GM19099 (cell line): Measurements from ENCODE around the gene PTPRG.

ENCODE experiments used
- POLR2A ChIP-seq: IDR thresholded peaks from 3 replicates; pipeline ENCODE4 v1.6.1; 2011; ENCODE audit warnings: low read depth; ENCODE audit not compliant: insufficient read length; ENCODE audit errors: extremely low read depth

Gene PTPRG

DNA sequence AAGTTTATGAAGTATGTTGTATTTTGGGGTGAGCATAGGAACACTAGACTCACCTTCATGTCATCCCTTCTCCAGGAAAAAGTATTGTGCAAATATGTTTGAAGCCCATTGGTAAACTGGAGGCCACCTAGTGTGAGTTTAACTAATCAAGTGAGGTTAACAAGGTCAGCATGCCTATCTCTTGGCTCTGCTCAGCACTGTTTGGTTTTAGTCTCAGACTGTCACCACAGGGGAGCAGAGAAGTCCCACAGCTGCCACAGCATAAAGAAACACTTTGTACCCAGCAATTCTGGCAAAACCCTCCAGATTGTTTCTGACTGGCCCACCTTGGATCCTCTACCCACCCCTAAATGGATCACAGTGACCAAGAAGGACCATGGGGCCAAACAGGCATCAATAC is 659.2 kb downstream of the PTPRG start:
- no peak for TF ChIP-seq POLR2A

DNA sequence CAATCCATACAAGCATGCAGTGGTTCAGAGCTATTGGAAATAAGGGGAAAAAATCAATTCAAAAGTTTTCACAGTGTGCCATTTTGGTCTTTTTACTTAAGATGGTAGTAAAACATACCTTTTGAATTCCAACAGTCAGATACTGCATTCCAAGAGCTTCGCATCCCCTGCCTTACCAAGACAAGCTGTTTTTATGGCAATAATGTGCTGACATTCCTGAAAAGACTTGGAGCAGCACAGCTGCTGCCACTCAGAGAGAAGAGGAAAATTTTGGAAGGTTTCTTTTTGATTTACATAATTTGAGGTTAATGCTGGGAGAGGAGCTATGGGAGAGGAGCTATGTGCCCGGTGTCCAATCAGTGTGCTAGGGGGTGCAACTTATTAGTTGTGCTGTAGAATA is 663.7 kb downstream of the PTPRG start:
- no peak for TF ChIP-seq POLR2A

DNA sequence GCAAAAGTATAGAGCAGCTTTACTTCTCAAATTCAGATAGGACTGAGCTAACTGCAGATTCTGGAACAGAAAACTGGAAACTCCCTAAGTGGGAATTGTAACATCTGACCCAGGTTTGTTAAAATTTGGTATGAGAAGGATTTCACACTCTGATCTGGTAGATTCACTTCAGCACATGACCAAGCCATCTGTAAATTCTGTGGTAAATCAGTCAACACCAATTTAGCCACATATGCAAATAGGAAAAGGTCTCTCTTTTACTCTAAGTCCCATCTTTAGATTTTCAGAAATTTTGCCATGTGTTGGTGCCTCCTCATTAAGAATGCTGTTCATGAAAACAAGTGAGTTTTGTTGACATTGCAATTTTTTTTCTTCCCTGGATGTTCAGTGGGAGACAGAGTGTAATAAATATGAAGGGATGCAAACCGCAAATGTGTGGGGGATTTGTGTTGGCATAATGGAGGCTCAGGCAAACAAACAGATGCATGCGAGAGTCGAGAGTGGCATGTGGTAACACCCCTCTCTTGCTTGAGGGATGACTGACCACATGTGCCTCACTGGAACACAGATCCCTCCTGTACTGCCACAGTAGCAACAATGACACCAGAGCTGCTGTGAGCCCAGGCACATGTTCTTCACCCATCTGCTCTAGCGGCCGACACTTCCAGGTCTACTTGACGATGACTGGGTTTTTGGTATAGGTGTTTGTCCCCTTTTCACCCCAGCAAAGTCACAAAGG is 665.4 kb downstream of the PTPRG start:
- no peak for TF ChIP-seq POLR2A

DNA sequence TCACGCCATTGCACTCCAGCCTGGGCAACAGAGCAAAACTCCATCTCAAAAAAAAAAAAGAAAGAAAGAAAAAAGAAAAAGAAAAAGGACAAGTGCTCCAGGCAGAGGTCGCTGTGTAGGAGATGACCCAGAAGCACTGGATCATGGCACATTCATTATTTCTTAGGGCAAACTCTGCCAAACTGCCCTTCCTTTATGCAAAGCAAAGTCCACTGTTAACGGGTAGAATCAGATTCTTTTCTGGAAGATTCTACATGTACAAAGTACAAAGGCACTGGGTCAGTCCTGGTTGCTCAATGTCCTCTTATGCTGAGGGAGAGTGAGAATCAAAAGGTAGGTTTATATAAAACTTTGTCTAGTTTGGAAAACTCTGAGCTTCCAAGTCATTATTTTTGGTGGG is 667.1 kb downstream of the PTPRG start:
- no peak for TF ChIP-seq POLR2A

DNA sequence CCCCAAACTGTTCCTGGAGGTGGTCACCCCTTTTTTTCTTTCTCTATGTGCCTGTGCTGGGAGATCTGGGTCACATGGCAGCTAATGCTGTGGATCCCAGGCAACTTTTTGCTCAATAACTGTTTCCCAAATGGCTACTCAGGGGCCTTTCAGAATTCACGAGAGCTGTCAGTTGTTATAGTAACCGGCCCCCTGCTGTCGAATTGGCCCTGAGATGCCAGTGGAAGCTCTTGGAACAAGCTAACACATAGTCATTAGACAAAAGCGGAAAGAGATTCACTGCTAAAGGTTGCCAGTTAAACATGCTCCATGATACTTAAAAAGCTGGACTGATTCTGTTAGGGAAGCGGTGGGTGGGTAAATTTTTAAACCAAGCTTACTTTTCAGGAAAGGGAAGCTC is 667.8 kb downstream of the PTPRG start:
- no peak for TF ChIP-seq POLR2A

DNA sequence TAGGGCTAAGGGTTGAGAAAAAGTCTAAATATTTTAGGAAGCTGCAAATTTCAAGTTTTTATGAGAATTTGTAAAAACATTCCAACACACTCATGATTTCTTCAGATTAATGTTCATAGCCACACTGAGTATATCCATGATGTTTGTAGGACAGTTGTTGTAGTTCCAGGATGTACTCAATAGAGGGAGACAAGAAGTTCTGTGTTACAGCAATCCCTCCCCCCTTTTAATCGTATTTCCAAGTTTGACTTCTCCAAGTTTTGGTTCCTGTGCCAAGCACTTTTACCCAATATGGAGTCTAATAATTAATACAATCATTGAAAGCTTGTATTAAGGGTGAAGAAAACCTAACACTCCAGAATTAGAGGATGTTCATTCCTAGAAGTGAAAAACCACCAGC is 668.5 kb downstream of the PTPRG start:
- TF ChIP-seq POLR2A = no peak

DNA sequence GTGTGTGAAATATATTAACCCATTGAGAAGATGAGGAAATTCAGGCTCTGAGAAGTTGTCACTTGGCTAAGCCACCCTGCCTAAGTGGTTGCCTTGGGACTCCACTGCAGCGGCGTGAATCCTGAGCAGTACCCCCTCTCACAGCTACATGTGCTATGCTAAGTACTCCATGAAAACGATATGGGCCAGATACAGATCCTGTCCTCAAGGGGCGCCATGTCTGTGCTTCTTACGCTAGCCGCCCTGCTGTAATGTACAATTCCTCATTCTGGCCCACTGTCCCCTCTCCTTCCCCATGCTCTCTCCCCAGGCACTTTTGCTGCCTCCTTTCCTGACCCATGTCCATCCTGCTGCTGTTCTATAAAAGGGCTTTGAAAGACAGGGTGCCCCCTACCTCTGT is 671.7 kb downstream of the PTPRG start:
- no peak for TF ChIP-seq POLR2A

DNA sequence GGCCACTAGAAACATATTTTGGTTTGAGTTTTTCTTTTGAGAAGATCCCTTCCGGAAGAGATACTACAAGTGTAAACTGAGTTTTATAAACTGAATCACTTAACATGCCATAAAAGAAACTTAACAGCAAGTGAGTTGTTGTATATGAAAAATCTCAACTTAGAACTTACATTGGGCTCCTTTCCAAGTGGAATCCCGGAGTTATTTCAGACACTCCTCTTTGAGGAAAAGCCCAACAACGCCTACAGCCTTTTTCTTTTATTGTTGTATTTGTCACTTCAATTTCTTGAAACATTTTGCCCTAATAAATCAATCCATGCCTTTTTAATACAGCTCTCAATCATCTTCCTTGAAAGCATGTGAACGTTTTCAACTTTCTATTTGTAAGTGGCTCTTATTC is 674.6 kb downstream of the PTPRG start:
- TF ChIP-seq POLR2A = no peak

DNA sequence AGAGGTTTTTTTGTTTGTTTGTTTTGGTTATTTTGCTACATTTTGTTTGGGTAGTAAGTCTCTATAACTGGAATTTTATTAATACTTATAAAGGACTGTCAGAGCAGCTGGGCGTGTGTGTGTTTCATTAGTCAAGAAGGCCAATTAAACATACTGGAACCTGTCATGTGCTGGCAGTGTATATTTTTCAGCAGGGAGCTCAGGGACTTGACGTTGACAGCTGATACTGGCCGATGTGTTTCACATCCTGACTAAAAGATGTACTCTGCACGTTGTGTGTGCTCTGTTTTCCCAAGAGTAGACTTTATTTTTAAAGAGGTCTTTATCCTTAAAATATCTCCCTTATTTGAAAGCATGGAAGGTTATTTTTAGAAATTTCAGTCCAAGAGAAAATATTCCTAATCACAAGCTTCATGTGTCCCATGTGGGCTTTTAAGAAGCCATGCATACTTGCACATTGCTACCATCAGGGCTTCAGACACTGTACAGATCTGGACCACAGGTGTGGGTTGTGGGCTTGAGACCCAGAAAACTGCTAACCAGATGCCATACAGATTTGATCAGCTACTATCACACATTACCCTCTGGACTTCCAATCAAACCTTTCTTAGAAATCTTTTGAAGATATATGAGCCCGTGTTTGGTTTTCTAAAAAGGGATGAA is 676.0 kb downstream of the PTPRG start:
- no peak for TF ChIP-seq POLR2A

DNA sequence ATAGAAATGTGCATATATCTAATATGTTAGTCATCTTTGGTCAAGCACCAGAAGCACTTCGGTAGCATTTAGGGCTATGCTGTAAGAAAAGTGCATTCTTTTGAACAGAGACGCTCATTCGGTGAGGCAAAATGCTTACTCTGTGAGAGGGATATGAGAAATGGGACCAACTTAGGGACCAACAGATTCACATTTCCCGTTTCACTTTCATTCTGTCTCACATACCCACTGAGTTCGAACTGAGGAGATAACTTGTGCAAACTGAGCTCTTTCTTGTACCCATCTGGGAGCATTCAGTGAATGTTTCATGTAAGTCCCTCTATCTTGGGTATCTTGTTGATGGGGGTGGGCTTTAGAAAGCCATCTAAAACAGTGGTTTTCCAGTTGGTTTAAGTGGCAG is 676.6 kb downstream of the PTPRG start:
- no peak for TF ChIP-seq POLR2A

DNA sequence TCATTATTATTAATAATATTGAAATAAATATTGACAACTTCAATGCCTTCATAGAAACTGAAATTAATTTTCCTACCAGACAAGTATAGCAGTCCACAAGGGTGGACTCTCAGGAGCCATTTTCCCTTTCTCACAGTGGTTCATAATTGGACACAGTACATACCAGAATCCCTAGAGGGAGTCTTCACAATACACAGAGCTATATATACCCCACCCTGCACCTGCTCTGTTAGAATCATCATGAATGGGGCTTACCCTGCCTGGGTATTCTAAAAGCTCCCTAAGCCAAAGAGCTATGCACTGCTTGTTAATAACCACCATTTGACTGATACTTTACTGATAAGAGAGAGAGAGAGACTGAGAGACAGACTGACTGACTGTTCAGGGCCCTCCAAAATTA is 677.1 kb downstream of the PTPRG start:
- TF ChIP-seq POLR2A = no peak

DNA sequence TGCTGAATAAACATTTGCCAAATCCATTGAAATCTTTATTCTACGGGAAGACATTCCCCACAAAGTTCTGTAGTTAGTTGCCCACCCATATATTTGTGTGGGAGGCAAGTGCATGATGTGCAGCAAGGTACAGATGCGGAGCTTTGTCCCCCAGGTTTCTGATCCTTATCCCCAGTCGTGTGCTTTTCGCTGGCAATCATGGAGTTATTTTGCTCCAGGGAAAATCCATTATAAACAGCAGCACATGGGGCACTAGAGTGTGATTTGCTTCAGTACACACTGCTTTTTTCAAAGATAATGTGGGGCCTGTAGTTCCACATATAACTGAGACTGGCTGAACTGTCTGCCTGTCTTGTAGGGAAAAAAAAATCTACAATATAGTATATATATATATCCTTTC is 679.9 kb downstream of the PTPRG start:
- no peak for TF ChIP-seq POLR2A

DNA sequence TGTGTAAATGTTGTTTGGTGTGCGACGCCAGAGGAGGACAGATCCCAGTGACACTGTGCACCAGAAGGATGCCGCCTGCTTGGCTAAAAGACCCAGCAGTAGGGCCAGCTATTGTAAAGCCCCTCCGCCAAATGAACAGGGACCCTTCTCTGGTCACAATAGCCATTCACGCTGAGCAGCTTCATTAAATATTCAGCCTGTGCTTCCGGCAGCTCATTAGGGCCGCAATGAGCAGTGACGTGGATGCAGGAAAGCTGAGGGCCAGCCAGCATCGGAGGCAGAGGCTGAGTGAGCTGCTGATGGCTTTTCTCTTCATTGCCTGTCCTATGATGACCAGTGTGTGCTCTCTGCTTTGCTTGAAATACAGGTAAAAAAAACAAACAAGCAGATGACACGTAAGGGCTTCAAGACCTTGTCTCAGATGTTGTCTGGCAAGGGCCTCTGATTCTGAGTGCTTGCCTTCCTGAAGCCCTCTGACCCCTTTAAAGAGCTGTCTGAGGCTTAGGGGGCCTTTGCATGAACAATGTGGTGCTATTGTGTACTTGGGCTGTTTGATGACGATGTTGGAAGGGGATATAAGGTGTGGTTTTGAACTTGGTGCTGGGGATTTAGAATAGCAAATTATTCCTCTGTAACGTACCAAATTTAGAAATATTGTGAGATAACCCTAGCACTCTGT is 681.6 kb downstream of the PTPRG start:
- no peak for TF ChIP-seq POLR2A

DNA sequence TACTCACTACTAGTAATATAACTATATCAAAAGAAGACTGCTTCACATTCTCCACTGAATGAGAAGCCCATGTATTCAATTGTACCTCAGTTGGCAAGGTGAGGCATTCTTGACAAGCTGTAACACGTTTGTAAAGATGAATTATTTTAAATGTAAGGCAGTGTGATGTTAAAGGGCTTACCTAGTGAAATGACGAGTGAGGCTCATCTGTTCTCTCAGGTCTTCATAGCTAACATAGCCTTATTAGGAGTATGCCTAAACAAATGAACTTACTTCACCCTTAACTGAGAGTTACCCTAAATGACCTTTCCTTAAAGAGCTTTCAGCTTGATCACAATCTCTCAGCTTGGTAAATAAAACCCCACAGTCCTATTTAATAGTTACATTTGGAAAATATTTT is 684.7 kb downstream of the PTPRG start:
- TF ChIP-seq POLR2A = no peak

DNA sequence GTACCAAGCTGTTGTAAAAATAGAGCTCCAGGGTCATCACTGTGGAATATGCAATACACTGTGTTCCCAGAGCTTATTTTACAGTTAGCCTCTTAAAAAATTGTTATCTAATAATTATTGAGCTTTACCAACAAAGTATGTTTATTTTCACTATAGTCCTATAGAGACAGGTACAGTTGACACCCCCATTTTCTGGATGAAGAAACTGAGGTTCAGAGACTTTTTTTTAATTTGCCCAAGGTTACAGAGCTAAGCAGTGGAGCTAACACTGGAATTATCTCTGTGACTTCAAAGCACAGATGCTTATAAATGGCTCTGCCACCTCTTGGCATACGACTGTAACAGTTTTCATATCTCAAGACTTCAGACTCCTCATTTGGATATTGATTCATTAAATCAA is 685.6 kb downstream of the PTPRG start:
- no peak for TF ChIP-seq POLR2A
